Esophagus squamous epithelium (tissue), 4 donors: ENCODE data around the gene DHODH.

Source experiments
- POLR2A ChIP-seq, 4 donors: fragments of 450-650 bp; IDR thresholded peaks; one replicate each; pipeline ENCODE4 v1.6.1; 2017; ENCODE audit warnings: antibody characterized with exemption in 4 of 4, mild to moderate bottlenecking in 4 of 4, moderate library complexity in 3 of 4
- TF ChIP-seq, protein P1 (sequence below), 6 experiments: fragments of 450-650 bp in 4 of 6; fragments of 200-600 bp in 2 of 6; sonication (generic) in 2 of 6; IDR thresholded peaks; one replicate each; pipeline ENCODE4 v1.5.1; 2016 to 2019; ENCODE audit warnings: antibody characterized with exemption in 6 of 6, mild to moderate bottlenecking in 4 of 6, moderate library complexity in 4 of 6

DNA sequence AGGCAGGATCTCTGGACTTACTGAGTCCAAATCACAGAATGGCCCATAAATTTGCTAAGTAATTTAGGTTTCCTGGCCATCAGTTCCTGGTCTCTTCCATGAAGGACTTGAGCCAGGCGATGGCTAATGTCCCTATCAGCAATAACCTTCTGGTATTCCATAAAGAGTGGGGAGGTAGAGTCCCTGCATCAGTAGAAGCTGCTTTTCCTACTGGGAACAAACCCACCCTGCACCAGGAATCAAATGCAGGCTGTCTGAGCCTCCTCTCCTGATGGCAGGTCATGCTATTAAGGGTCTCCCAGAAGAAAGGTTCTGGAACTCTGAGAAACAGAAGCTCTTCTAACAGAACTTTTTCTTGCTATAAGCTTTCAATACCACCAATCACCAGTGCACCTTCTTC is 53.0 kb downstream of the DHODH start:
- no peak for TF ChIP-seq POLR2A (IDR thresholded peaks at IDR 0.05)
- TF ChIP-seq, protein P1, sequence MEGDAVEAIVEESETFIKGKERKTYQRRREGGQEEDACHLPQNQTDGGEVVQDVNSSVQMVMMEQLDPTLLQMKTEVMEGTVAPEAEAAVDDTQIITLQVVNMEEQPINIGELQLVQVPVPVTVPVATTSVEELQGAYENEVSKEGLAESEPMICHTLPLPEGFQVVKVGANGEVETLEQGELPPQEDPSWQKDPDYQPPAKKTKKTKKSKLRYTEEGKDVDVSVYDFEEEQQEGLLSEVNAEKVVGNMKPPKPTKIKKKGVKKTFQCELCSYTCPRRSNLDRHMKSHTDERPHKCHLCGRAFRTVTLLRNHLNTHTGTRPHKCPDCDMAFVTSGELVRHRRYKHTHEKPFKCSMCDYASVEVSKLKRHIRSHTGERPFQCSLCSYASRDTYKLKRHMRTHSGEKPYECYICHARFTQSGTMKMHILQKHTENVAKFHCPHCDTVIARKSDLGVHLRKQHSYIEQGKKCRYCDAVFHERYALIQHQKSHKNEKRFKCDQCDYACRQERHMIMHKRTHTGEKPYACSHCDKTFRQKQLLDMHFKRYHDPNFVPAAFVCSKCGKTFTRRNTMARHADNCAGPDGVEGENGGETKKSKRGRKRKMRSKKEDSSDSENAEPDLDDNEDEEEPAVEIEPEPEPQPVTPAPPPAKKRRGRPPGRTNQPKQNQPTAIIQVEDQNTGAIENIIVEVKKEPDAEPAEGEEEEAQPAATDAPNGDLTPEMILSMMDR (IDR thresholded peaks at IDR 0.05) = no peak
